Bone marrow (tissue), 2 donors: ENCODE measurements around the gene RASL12.

Experiments used
- DNase-seq, 2 donors: peaks; one replicate each; lab custom pipeline; 2025; lab: John Stamatoyannopoulos, UW

The RASL12 gene

DNA sequence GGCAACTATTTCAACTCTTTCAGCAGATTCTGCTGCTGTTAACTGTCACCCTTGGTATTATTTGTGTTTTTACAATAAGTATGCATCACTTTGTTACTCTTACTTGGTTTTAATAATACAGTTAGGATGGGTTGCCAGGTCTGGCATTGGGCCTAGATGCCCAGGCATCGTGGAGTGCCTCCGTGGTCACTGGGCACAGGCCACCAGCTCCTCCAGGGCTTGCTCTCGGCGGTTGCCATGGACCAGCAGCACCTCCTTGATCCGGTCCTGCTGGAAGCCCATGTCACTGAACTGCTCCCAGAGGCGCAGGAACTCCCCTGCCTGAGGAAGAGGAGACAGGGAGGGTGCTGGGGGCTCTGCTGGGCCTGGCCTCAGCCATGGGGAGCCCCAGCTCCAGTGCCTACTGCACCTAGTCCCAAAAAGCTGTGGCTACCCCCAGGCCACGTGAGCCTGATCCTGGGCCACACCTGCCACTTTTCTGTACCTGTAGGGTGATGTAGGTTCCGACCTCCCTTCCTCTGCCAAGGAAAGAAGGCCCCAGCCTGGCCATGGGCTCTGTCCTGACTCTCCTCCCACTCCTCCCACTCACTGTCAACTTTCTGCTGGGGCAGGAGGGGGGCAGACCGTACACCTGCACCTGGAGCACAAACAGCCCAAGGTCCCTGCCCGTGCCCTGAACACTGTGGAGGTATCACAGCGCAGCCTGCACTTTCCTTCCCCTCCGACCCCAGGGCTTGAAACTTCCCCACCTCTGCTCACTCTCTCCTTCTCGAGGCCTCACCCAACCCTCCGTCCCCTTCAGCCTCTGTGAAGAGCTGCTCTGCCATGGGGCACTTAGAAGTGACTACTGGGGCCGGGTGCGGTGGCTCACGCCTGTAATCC lies 25.4 kb upstream of the RASL12 start:
- DNase-seq, result no peak

DNA sequence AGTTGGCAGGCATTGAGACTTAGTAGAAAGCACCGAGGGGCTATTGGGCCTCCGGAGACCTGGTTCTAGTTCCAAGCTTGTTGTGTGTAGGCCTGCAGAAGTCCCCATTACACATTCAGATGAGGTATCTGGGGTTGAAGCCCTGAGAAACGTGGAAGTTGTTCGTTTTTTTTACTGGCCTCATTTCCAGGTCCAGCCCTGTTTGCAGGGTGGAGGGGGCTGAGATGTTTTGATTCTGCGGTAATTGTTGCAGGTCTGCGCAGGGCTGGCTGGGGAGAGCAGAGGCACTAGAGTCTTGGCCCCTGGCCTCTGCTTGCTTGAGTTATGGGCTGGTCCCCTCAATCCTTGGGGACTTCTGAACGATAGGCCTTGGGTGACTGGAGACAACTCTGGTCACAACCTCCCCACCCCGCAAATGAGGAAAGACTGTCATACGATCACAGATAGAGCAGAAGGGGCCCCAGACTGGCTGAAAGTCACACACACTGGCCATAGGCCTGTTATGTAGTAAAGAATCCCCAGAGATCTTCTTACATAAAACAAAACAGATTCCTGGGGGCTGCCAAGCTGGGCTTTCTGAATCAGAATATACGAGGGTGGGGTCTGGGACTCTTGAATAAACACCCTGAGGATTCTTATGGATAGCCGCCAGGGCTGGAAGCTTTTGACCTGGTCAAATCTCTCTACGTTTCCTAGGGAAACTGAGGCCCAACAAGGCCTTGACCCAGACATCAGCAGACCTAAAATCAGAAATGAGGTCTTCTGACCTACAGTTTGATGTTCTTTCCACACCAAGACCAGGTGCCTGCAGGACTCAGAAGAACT lies 24.4 kb upstream of the RASL12 start:
- no peak for DNase-seq

DNA sequence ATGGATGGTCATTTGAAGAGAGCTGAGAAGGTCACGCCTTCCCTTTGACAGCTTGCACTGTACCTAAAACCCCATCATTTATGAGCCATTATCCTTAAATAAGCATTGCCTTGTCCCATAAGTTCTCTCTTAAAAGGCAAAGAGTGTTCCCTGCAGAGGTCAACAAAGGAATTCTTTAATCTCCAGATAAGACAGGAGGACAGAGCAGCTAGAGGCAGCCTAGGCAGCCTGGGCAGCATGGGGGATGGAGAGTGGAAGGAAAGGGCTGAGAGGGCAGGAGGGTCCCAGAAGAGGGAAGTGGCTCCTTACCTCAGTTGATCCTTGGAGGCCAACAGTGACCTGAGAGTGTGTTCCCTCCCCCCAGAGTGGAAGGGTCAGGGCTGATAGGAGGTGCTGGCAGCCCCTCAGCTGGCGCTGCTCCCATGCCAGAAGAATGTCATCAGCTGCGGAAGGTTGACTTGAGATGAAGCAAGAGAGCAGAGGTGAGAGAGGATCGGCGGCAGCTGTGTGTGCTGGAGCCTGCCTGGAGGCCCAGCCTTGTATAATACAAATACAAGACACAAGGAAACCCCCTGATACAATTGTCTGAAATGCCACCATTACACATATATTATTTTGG lies 21.5 kb upstream of the RASL12 start:
- no peak for DNase-seq

DNA sequence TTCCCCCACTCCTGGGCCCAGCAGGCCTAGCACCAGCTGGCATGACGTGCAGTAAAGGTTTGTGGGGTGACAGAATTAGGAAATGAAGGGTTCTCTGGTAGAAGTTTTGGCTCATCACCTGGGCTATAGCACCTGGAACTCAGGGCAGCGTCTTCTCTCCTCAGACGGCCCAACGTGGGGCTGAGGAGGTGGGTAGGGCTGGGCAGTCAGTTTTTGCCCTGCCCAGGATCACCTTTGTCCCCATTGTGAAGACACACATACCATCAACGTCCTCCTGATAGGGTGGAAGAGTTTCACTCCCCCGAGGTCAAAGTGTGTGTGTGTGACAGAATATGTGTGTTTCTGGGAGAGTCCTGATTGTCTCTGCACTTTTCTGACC lies 20.8 kb upstream of the RASL12 start:
- DNase-seq, result no peak

DNA sequence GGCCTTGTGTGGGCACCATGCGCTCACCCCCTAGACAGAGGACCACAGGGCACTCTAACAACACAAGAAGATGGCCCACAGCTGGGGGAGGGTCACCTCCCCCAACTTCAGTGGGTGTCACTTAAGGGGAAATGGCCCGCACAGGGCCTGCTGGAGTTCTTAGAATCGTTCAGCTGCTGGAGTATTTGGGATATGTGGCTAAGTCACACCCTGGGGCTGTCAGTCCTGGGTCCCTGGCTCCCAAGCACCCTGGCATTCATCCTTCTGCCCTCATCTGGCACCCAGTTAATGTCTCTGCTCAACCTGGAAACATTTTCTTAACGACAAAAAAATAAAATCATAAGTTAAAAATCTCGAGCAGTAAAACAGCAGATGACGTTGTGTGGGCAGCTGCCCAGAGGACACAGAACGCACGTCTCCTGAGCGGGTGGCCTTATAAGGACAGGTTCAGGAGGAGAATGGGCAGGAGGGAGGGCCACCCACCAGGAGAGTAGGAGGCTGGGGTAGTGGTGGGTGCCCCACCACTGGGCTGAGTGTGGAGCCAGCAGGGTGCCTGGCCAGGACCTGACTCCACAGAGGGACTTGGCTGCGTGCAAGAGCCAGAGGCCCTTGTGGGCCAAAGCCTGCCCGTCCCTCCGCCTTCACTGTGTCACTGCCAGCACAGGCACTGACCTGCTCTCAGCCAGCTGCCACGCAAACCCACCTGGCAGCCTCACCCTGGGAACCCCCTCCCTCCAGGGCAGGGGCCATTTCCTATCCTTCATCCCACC lies 20.3 kb upstream of the RASL12 start:
- no peak for DNase-seq

DNA sequence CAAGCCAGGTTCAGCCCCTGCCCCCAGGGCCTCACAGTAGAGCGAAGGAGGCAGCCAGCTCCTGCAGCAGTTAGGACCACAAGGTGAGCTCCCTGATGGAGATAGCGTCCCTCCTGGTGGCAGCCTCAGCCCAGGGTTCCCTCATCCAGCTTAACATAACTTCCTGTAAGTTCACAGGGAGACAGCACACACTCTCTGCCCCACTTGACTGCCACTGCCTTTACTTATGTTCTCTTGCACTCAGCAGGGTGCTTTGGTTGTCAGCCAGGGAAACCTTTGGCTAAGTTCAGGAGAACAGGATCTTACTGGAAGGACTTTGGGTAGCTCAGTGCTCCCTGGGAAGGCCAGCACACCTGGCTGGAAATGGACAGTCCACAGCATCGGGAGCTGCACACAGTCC lies 19.6 kb upstream of the RASL12 start:
- DNase-seq, result no peak

DNA sequence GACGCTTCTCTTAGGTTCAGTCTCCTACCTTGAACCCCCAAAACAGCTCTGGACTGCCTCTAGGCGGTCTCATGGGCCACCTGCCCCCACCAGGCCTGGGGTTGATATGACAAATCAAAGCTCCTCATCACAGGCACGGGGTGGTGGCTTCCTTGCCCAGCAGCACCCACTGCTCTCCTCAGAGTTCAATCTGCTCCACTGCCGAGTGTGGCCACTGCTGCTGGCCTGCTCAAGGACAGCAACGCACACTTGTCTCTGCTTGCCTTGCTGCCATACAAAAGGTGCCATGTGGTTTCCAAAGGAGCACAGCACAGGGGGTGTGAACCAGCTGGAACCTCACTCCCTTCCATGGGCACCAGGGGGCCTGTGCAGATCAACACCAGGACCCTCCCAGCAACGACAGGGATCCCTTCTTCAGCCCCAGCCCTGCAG lies 18.9 kb upstream of the RASL12 start:
- DNase-seq, result no peak

DNA sequence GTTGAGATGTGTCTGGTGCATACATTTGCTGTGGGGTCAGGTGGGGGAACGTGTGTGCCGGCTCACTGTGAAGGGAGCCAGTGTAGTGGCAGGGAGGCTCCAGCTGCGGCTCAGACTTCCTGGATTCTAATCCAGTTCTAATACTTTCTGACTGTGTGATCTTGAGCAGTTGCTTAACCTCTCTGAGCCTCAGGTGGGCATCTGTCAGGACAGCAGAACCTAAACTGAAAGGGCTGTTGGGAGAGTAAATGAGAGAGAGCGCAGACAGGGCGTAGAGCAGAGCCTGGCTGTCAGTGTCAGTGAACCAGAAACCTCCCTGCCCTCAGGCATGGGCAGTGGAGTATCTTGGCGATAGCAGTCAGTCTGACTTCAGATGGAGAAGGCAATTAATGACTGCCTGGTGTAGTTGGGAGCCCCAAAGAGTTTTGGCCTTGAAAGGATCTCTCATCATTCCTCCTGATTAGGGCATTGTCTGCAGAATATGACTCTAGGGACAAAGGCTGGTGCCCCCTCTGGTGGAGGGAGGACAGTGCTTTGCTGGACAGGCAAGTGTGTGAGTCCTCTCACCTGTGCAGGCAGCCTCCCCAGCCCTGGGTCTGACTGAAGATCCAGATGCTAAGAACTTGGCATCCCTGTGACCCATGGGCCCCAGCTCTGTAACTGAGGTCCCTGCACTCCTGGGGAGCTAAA lies 18.3 kb upstream of the RASL12 start:
- DNase-seq, result no peak

DNA sequence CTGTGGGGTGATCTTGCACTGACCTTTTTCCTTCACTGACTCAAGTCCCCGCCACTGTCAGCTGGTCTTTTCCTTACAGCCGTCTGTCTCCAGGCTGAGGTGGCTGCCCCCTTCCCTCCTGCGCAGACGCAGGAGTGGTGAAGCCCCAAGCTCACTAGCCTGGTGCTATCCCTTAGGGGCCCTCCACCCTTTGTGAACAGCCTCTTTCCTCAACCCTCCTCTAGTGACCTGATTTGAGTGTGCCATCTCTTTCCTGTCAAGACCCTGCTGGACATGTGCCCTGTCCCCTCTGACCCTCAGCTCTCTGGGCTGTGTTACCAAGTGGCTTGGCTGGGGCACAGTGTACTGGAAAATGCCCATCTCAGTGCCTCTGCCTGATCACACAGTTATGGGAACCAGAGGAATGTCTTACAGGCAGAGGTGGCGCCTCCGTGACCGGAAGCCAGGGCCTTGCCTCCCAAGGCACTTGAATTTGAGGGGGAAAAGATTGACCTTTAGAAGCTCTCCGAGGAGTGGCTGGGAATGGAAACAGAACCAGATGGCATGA lies 17.5 kb upstream of the RASL12 start:
- no peak for DNase-seq

DNA sequence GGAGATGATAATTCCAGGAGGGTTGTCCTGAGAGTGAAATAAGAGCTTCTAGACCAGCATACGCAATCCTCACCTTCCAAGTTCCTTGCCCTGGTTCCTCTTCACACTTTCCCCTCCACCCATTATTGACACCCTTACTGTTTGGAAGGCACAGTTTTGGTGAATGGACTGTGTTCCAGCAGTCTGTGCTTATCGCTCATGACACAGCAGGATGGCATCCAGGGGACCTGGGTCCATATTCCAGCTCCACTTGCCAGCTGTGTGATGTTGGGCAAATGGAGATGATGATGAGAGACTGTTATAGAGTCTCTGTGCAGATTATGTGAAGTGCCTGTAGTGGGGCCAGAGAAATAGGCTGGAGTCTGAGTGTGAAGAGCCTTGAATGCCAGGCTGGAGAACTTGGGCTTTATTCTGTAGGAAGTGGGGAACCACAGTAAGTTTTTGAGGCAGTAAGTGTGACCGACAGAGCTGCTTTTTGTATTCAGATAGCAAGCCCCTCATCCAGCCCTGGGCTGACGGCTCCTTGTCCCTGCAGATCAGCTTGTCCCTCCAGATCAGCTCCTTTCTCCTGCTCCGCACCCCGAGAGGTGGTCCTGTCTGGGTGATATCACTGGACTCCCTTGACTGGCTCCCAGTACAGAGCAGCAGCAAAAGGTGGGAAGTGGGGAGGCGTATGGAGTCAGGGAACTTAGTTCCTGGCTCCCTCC lies 16.9 kb upstream of the RASL12 start:
- no peak for DNase-seq

DNA sequence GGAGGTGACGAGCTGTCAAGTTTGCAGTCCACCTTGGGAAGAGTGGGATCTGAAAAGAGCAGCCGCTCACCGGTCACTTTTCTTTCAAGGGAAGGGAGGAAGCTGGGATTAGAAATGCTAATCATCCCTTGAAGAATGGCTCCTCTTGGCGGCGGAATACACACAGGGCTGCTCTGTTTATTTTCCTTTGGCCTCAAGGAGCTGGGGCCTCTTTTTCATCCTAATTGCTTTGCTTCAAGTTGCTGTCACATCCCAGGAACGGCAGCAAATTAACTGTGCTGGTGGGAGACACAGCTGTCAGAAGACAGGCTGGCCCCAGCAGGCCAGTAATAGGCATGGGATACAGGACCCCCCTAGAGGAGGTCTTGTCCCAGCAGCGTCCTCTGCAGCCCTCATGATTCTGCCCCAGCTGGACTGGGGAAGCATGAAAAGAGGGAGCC lies 15.5 kb upstream of the RASL12 start:
- no peak for DNase-seq

DNA sequence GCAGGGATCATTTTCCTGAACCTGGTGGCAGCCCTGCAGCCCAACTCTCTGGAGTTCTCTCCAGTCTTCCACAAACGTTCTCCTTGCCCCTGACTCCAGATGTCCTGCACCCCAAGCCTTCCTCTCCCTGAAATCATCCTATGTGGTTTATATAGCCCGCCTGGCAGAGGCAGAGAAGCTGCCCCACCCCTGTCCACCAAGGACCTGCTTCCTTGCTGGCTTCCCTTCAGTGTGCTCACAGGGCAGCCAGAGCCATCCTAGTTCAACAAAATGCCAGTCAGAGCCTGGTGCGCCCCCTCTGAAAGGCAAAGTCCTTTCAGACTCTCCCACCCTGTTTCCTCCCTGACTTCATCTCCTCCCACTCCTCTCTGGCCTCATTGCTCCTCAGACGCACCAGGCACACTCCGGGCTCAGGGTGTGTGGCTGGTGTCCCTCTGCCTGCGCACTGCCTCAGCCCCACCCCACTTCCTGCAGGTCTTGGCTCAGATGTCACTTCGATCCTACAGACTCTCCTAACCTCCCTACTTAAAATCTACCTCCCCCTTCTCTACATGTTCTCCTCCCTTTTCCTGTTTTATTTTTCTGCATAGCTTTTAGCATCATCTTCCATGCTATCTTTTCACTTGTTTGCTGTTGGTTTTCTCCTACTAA lies 14.6 kb upstream of the RASL12 start:
- DNase-seq, result peak in 1 of 2 donors; percentile 15

DNA sequence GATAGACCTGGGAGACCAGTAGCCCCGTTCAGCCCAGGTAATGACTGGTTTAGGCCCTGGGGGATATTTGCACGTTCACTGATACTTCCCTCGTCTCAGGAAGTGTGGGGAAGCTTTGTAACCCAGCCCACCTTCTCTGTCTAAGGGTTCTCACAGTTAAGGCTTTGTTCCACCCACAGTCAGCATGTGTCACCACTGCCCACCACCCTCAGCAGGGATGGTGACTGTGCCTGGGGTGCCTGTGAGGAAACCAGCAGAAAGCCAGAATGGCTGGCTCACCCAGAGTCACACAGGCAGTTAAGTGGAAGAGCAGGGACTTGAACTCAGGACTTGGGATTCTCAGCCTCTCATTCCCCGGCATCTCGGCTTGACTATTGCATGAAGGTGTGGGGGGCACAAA lies 14.0 kb upstream of the RASL12 start:
- no peak for DNase-seq

DNA sequence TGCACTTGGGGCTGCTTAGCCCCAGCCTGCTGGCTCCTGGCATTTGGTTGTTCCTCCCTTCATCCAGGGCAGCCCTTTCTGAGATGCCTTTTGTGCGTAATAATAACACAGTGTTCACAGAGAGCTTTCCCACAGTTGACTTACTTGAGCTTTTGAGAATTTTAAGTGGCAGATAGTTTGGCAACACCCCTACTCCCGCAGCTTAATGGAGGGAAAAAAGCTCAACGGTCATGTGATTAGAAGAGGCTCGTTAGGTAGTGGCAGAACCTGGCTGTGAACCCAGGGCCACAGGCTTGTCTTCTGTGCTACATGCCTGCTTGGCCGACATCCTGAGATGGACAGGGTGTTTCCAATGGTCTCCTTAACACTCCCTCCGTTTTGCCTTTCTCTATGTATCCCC lies 13.5 kb upstream of the RASL12 start:
- no peak for DNase-seq

DNA sequence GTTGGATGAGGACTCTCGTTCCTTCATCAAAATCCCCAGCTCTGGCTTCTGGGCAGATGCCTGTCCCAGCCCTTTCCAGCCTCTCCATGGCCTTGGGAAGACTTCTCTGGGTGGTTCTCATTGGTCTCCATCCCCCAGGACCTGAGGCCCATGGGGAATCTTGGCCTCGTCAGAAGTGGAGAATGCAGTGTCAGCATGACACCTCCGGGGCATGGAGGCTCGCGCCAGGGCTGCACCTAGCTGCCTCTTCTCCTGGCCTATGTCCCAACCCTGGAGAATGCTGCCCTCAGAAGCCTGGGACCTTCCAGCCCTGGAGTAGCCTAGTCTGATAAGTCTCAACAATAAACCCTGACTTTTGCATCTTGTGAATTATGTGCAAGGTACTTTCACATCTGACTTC lies 11.8 kb upstream of the RASL12 start:
- no peak for DNase-seq

DNA sequence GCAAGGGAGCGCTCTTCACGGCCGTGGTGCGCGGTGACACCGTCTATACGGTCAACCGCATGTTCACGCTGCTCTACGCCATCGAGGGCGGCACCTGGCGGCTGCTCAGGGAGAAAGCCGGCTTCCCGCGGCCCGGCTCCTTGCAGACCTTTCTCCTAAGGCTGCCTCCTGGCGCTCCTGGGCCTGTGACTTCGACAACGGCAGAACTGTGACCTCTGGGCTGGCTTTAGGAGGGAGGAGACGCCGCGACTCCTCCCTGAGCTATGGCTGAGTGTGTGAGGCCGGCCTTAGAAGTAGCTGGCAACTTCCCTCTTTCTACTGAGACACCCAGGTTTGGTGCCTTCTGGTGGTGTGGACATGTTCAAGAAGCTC lies 10.2 kb upstream of the RASL12 start:
- DNase-seq, result peak in 1 of 2 donors; percentile 18

DNA sequence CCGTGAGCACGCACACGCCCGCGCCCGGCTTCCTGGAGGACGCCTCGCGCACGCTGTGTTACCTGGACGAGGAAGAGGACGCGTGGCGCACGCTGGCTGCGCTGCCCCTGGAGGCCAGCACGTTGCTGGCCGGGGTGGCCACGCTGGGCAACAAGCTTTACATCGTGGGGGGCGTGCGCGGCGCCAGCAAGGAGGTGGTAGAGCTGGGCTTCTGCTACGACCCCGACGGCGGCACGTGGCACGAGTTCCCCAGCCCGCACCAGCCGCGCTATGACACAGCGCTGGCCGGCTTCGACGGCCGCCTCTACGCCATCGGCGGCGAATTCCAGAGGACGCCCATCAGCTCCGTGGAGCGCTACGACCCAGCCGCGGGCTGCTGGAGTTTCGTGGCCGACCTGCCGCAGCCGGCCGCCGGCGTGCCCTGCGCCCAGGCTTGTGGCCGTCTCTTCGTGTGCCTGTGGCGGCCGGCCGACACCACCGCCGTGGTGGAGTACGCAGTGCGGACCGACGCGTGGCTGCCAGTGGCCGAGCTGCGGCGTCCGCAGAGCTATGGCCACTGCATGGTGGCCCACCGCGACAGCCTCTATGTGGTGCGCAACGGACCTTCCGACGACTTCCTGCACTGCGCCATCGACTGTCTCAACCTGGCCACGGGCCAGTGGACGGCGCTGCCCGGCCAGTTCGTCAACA lies 9.6 kb upstream of the RASL12 start:
- DNase-seq, result no peak

DNA sequence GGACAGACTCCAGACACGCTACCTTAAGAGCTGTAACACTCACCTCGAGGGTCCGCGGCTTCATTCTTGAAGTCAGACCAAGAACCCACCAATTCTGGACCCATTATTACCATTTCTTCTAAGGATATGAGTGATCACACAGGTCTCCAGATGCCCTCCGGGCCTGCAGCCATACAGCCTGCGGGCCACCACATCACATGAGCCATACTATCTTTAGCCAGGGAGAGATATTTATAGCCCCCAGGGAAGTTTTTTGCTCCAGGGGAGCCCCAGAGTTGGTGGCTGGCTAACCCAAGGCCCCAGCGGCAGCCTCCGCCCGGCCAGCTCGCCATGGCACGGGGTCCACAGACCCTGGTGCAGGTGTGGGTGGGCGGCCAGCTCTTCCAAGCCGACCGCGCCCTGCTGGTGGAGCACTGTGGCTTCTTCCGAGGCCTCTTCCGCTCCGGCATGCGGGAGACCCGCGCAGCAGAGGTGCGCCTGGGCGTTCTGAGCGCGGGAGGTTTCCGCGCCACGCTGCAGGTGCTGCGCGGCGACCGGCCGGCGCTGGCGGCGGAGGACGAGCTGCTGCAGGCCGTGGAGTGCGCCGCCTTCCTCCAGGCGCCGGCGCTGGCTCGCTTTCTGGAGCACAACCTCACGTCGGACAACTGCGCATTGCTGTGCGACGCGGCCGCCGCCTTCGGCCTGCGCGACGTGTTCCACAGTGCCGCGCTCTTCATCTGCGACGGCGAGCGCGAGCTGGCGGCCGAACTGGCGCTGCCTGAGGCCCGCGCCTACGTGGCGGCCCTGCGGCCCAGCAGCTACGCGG lies 8.9 kb upstream of the RASL12 start, which contains the start of gene KBTBD13:
Gene KBTBD13 (plus strand): TSS at position 261 of the 805 bp plus-strand sequence. CDS start 70 bp downstream, at position 331.
- no peak for DNase-seq
